Measurements from ENCODE around the gene GLRX5.

Gene GLRX5

DNA sequence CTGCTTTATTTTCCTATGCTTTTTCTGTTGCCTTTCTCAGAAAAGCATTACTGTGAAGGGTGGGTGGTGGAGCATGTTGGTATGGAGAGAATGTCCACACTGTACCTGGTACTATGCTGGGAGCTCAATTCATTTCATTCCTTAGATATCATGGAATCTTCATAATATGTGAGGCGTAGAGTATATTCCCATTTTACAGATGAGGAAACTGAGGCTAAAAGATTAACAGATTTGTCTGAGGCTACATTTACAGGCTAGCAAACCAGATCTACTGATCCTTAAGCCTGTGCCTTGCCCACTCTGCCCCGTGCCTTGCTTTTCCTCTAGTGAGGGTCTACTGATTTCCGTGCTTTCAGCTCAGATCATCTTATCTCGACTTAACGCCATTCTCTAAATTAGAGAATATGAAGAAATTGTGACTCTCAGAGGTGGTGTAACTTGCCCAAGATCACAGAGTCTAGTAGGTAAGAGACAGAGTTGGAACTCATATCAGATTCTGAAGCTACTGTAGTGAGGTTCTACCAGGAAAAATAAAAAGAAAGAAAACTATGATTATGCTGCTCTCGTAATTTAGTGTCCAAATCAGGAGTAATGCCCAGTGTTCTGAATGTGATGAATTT, 5.5 kb downstream of the GLRX5 start:
- no peak for TF ChIP-seq CTCF (IDR thresholded peaks at IDR 0.05; ENCODE audit: low read length, missing control alignments)
- no peak overlapping the region for H3K4me3 ChIP-seq (replicated peaks; ENCODE audit: low read depth, low read length)
- DNase-seq (ENCODE audit: low read depth) = no peak

DNA sequence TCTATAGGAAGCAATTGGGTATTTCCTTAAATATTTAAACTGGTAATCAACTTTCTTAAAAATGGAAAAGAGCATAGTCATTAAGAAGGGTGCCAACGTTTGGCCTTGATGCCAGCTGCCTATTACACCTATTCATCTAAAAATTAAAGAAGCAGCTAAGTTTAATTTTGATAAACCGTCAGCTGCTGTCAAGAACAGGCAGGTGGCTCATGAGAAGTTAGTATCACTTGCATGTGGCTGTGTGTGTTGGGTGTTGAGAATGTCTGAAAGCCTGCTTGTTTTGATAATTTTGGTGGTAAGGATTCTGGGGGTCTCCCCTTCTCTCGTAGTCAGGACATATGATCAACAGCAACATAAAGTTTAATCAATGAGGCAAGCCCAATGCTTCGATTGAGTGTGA, 6.5 kb downstream of the GLRX5 start:
- TF ChIP-seq CTCF (IDR thresholded peaks at IDR 0.05; ENCODE audit: low read length, missing control alignments) = no peak
- H3K4me3 ChIP-seq (replicated peaks; ENCODE audit: low read depth, low read length) = no peak overlapping the region
- no peak for DNase-seq (ENCODE audit: low read depth)

GRCh38 chr14:95541932-95542930, 7.4 kb downstream of the GLRX5 start:
- H3K4me3 ChIP-seq (replicated peaks; ENCODE audit: low read depth, low read length) = no peak overlapping the region
- TF ChIP-seq CTCF (IDR thresholded peaks at IDR 0.05; ENCODE audit: low read length, missing control alignments) = no peak
- no peak for DNase-seq (ENCODE audit: low read depth)

DNA sequence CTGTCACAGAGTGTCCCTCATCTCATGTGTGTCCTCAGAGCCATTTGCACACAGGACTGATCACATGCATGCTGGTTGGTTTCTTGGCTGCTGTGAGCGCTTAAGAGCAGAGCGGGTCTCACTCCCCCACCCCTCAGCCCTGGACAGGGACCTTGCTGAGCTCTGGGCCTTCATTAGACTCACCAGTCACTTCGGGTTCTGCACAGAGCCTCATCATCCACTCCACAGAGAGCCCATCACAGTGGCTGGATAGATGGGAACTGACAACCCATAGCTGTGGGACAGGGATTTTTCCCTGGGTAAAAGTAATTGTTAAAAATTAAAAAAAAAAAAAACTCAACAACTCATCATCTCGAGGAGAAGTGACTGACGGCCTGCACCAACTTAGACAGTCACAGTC, 8.2 kb downstream of the GLRX5 start:
- no peak for DNase-seq (ENCODE audit: low read depth)
- H3K4me3 ChIP-seq (replicated peaks; ENCODE audit: low read depth, low read length) = no peak overlapping the region
- no peak for TF ChIP-seq CTCF (IDR thresholded peaks at IDR 0.05; ENCODE audit: low read length, missing control alignments)

- no peak for DNase-seq (ENCODE audit: low read depth)
- no peak overlapping the region for H3K4me3 ChIP-seq (replicated peaks; ENCODE audit: low read depth, low read length)
- no peak for TF ChIP-seq CTCF (IDR thresholded peaks at IDR 0.05; ENCODE audit: low read length, missing control alignments)
Observed at GRCh38 chr14:95544588-95544987, 9.7 kb downstream of the GLRX5 start.

DNA sequence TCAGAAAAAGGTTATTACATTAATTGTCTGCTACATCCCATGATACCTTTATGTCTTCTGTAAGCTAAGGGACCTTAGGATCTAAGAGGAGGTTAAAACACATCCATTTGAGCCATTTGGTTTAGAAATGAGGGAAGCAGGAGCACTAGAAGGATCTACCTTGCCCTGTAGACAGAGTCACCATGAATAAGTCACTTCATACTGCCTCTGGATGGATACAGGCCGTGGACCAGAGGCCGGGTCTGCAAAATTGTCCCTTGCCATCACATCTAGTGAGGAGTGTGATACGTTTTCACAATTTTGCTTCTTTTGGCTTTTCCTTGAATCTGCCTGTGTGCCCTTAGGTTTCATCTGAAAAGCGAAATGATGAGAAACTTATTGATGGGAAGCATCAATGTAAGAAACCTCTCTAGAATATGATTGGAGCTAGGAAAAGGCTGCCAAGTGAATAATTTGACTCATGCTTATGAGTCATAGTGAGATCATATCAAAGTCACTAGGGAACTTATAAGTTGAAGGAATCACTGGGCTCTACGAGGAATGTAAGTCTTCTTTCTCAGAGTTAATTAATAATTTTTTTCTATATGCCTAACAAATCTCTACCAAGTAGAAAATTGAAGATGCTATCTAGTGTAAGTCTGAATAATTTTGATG, 10.8 kb downstream of the GLRX5 start:
- no peak overlapping the region for H3K4me3 ChIP-seq (replicated peaks; ENCODE audit: low read depth, low read length)
- peak; percentile 84 for DNase-seq (ENCODE audit: low read depth)
- TF ChIP-seq CTCF (IDR thresholded peaks at IDR 0.05; ENCODE audit: low read length, missing control alignments) = no peak

Measured in fibroblast of pulmonary artery (primary cell).